Duodenal mucosa (tissue), 2 donors: ENCODE measurements around the gene LRMDA.

Experiments used
- H3K27ac ChIP-seq: one replicate; pipeline ENCODE4 v1.7.0; 2013; ENCODE audit warnings: low read depth, low read length
- H3K27me3 ChIP-seq, 2 donors: one replicate each; pipeline ENCODE4 v1.7.0; 2013; ENCODE audit warnings: low read length in 2 of 2, control low read depth in 1 of 2; ENCODE audit not compliant: insufficient read depth in 2 of 2, control insufficient read depth in 1 of 2
- H3K36me3 ChIP-seq, 2 donors: one replicate each; pipeline ENCODE4 v1.7.0; 2013; ENCODE audit warnings: low read length in 2 of 2, control low read depth in 1 of 2; ENCODE audit not compliant: insufficient read depth in 2 of 2, control insufficient read depth in 1 of 2
- H3K4me1 ChIP-seq, 2 donors: one replicate each; pipeline ENCODE4 v1.7.0; 2013; ENCODE audit warnings: low read length in 2 of 2, control low read depth in 1 of 2; ENCODE audit not compliant: insufficient read depth in 2 of 2, control insufficient read depth in 1 of 2
- H3K4me3 ChIP-seq, 2 donors: one replicate each; pipeline ENCODE4 v1.7.0; 2013; ENCODE audit warnings: low read length in 2 of 2, low read depth in 1 of 2
- H3K9ac ChIP-seq, 2 donors: one replicate each; pipeline ENCODE4 v1.7.0; 2013; ENCODE audit warnings: low read length in 2 of 2, low read depth in 1 of 2
- H3K9me3 ChIP-seq, 2 donors: one replicate each; pipeline ENCODE4 v1.7.0; 2013; ENCODE audit warnings: low read length in 2 of 2, control low read depth in 1 of 2; ENCODE audit not compliant: control insufficient read depth in 1 of 2

The LRMDA gene

GRCh38 chr10:75502389-75502788 lies 71.0 kb downstream of the LRMDA start:
- Histone ChIP-seq H3K4me1 (peaks cover 5 to 17% of the 10 kb centered on the region in 2 donors), H3K27me3 (no peaks in the 10 kb centered on the region), H3K36me3 (no peaks in the 10 kb centered on the region), H3K4me3 (no peak overlapping the region), H3K9me3 (no peaks in the 10 kb centered on the region), H3K9ac (no peak overlapping the region), H3K27ac (no peak overlapping the region)

GRCh38 chr10:75502838-75503237 lies 71.4 kb downstream of the LRMDA start:
- H3K4me3 ChIP-seq: no peak overlapping the region
- H3K27me3 ChIP-seq: no peaks in the 10 kb centered on the region
- no peaks in the 10 kb centered on the region for H3K9me3 ChIP-seq
- H3K9ac ChIP-seq: no peak overlapping the region
- no peaks in the 10 kb centered on the region for H3K36me3 ChIP-seq
- peaks cover 6 to 19% of the 10 kb centered on the region in 2 donors for H3K4me1 ChIP-seq
- H3K27ac ChIP-seq: no peak overlapping the region

GRCh38 chr10:75505293-75505692 lies 73.9 kb downstream of the LRMDA start:
- Histone ChIP-seq H3K36me3 (no peaks in the 10 kb centered on the region), H3K9ac (no peak overlapping the region), H3K9me3 (no peaks in the 10 kb centered on the region), H3K27me3 (no peaks in the 10 kb centered on the region), H3K4me3 (no peak overlapping the region), H3K27ac (no peak overlapping the region), H3K4me1 (peaks cover 13 to 22% of the 10 kb centered on the region in 2 donors)

- no peak overlapping the region for H3K27ac ChIP-seq
These were observed 74.5 kb downstream of the LRMDA start for GRCh38 chr10:75505840-75506506.

GRCh38 chr10:75506930-75507329 lies 75.5 kb downstream of the LRMDA start:
- Histone ChIP-seq H3K27me3 (no peaks in the 10 kb centered on the region), H3K4me3 (no peak overlapping the region), H3K9ac (no peak overlapping the region), H3K9me3 (no peaks in the 10 kb centered on the region), H3K4me1 (peaks cover 13 to 22% of the 10 kb centered on the region in 2 donors), H3K36me3 (no peaks in the 10 kb centered on the region), H3K27ac (no peak overlapping the region)

More at GRCh38 chr10:75505840-75506506, 74.5 kb downstream of the LRMDA start:
- H3K9me3 ChIP-seq: no peaks in the 10 kb centered on the region
- H3K9ac ChIP-seq: no peak overlapping the region
- peaks cover 13 to 22% of the 10 kb centered on the region in 2 donors for H3K4me1 ChIP-seq
- H3K36me3 ChIP-seq: no peaks in the 10 kb centered on the region
- H3K4me3 ChIP-seq: no peak overlapping the region
- no peaks in the 10 kb centered on the region for H3K27me3 ChIP-seq

- no peaks in the 10 kb centered on the region for H3K36me3 ChIP-seq
- no peak overlapping the region for H3K9ac ChIP-seq
- no peak overlapping the region for H3K4me3 ChIP-seq
- H3K27me3 ChIP-seq: no peaks in the 10 kb centered on the region
- no peaks in the 10 kb centered on the region for H3K9me3 ChIP-seq
- H3K4me1 ChIP-seq: peaks cover 13 to 23% of the 10 kb centered on the region in 2 donors
- H3K27ac ChIP-seq: no peak overlapping the region
These were observed 76.0 kb downstream of the LRMDA start for GRCh38 chr10:75507469-75507868.

- Histone ChIP-seq H3K36me3 (no peaks in the 10 kb centered on the region), H3K4me3 (no peak overlapping the region), H3K9ac (no peak overlapping the region), H3K27me3 (no peaks in the 10 kb centered on the region), H3K27ac (no peak overlapping the region), H3K4me1 (peaks cover 13 to 28% of the 10 kb centered on the region in 2 donors), H3K9me3 (no peaks in the 10 kb centered on the region)
These were observed 76.9 kb downstream of the LRMDA start for GRCh38 chr10:75508239-75508813.

- Histone ChIP-seq H3K27ac (no peak overlapping the region), H3K9ac (no peak overlapping the region), H3K27me3 (no peaks in the 10 kb centered on the region), H3K36me3 (no peaks in the 10 kb centered on the region), H3K4me1 (peaks cover 13 to 28% of the 10 kb centered on the region in 2 donors), H3K4me3 (no peak overlapping the region), H3K9me3 (no peaks in the 10 kb centered on the region)
These were observed 77.4 kb downstream of the LRMDA start for GRCh38 chr10:75508814-75509306.

- Histone ChIP-seq H3K4me3 (no peak overlapping the region), H3K9ac (no peak overlapping the region), H3K36me3 (no peaks in the 10 kb centered on the region), H3K27me3 (no peaks in the 10 kb centered on the region), H3K4me1 (peaks cover 13 to 28% of the 10 kb centered on the region in 2 donors), H3K9me3 (no peaks in the 10 kb centered on the region), H3K27ac (no peak overlapping the region)
These were observed 78.3 kb downstream of the LRMDA start for GRCh38 chr10:75509706-75510105.

- Histone ChIP-seq H3K4me1 (peaks cover 13 to 28% of the 10 kb centered on the region in 2 donors), H3K36me3 (no peaks in the 10 kb centered on the region), H3K9ac (no peak overlapping the region), H3K27me3 (no peaks in the 10 kb centered on the region), H3K27ac (no peak overlapping the region), H3K9me3 (no peaks in the 10 kb centered on the region), H3K4me3 (no peak overlapping the region)
These were observed 79.6 kb downstream of the LRMDA start for GRCh38 chr10:75511011-75511410.
